ENCODE measurements around the gene ADAM12.

DNA sequence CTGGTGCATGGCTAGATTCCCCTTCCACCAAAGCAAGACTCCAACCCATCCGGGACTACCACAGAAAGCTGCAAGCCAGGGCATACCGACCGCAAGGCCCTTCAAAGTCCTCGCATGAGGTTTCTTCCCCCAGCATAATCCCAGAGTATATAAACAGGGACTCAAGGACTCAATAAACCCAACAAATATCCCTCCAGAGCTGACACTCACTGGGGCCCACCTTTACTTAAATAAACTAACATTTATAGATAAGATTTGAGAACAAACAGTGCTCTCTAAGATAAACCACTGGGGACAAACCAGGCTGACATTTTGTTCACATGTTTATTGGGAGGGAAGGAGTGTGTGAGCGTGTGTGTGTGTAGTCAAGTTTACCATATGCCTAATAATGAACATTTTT, 138.2 kb downstream of the ADAM12 start:
- TF ChIP-seq SMC3 (IDR thresholded peaks at IDR 0.05; ENCODE audit: borderline replicate concordance, low read length) (no peak), NFIC (IDR thresholded peaks at IDR 0.05; ENCODE audit: low read depth, low read length) (no peak), POLR2A (IDR thresholded peaks at IDR 0.05; ENCODE audit: low read depth, low read length) (no peak), FOS (IDR thresholded peaks at IDR 0.05; ENCODE audit: borderline replicate concordance, extremely low read depth, insufficient read length) (no peak), HDGF (IDR thresholded peaks at IDR 0.05) (no peak), SRF (IDR thresholded peaks at IDR 0.05; ENCODE audit: low read depth in 2 of 2, low read length in 2 of 2) (no peak), NR2C1 (IDR thresholded peaks at IDR 0.05) (no peak), BACH1 (IDR thresholded peaks at IDR 0.05; ENCODE audit: borderline replicate concordance) (no peak), EP300 (IDR thresholded peaks at IDR 0.05; ENCODE audit: borderline replicate concordance in 1 of 2, control insufficient read depth in 1 of 2, low read depth in 2 of 2, low read length in 2 of 2) (no peak)

All from GM12878 (cell line).